GM10847 (cell line): ENCODE measurements around the gene TLK2.

Source experiments
- POLR2A ChIP-seq: IDR thresholded peaks from 2 replicates; pipeline ENCODE4 v1.6.1; 2011; ENCODE audit not compliant: insufficient read length; ENCODE audit errors: extremely low read depth

TLK2 gene

DNA sequence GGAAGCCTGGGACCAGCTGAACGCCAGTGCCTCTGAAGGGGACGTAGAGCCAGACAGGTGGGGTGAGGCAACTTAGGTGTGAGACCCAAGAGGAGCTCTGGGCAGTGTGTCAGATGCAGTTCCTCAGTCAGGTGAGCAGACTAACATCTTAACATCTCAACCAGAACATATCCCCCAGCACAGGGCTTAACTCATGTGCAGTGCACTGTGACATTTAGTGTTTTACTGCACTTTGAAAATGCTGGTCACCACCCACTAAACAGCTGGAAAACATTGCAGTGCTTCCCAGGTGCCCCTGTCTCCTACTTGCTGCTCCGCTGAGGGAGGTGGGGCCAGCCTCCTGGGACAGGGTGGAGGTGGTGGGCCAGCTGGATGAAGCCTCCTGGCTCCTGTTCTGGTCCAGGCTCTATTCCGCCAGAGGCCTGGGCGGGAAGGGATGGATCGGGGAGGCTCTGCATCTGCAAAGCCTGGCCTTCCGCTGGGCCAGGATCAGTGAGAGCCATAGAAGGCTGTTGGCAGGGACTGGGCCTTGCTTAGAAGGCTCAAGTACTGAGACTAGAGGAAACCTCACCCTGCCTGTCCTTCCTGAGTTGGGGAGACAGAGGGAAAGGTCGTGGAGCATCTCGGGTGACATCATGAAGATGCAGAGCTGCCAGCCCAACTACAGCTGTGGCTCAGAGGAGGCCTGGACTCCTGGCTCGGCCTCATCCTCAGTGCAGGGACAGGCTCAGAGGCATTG is 141.0 kb downstream of the TLK2 start:
- no peak for TF ChIP-seq POLR2A

DNA sequence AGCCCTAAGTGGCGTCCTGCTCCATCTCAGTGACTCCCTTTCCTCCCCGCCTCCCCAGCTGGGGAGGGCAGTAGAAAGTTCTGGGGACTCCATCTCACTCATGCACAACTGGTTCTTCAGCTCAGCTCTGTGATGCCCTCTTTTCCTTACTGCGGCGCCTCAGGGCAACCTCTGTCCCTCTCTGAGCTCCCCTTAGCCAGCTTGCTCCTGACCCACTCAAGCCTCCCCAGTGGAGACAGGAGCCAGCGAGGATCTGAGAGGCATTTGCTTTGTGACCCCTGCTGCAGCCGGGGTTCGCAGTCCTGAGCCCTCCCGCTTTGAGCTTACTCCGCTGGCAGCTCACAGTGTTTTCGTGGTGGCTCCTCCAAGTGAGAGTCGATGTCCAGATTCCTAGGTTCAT is 142.6 kb downstream of the TLK2 start:
- no peak for TF ChIP-seq POLR2A

DNA sequence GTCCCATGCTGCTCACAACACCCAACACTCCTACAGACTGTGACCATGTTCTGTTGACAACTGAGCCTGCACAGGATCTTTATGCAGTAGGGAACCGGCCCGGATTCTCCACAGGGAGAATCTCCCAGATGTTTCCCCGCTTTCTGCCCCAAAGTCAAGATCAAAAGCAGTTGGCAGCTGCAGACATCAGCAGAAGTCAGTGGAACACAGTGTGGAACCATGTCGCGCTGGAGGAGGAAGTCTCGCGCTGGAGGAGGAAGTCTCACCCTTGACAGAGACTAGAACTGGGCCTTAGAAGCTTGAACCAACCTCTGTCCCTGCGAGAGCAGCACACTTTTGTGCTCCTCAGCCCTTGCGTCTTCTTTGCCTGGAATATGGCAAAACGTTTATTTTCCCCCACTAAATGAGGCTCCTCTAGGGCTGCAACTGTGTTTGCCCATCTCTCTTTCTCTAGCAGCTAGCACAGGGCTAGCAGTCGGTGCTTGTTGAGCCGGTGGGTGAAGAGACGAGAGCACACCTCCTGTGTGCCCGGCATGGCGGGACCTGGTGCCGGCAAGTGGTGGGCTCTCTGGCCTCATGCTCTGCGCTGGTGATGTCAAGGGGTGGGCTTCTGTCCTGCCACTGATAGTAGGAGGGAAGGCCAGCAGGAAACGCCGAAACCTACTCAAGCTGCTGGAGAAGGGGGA is 146.7 kb downstream of the TLK2 start:
- no peak for TF ChIP-seq POLR2A

DNA sequence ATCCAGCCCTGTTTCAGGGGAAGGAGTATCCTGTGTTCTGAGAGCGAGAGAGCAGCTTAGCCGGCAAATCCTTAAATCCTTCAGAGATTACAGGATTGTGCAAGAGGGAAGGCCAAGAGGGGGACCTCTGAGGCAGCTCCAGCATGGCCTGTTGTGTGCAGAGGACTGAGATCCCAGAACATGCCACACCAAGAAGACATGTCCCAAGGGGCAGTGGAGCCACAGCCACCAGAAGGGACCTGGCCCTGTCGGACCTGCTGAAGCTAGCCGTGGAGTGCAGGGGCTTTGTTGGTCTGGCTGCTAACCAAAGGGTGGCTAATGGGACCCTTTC is 147.2 kb downstream of the TLK2 start:
- TF ChIP-seq POLR2A: no peak

DNA sequence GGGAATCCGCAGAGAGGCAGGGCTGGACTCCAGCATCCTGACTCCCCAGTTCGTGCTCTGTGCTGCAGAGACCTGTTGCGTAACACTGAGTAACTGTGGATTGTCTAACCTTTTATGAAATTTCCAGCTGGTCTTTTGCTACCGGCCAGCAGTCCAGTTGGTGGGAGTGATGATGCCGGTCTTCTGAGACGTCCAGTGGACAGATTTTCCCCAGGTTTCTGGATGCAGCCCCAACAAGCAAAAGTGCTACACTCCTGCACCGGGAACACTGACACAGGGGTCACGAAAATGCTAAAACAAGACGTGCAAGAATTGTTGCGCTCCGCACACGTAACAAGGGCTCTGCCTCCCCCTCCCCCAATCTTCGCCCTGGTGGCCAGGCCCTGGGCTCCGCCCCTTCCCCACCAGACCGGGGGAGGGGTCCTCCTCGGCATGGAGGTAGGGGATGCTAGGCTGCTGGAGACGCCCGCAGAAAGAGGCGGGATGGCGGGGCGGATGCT is 148.1 kb downstream of the TLK2 start:
- TF ChIP-seq POLR2A: no peak

DNA sequence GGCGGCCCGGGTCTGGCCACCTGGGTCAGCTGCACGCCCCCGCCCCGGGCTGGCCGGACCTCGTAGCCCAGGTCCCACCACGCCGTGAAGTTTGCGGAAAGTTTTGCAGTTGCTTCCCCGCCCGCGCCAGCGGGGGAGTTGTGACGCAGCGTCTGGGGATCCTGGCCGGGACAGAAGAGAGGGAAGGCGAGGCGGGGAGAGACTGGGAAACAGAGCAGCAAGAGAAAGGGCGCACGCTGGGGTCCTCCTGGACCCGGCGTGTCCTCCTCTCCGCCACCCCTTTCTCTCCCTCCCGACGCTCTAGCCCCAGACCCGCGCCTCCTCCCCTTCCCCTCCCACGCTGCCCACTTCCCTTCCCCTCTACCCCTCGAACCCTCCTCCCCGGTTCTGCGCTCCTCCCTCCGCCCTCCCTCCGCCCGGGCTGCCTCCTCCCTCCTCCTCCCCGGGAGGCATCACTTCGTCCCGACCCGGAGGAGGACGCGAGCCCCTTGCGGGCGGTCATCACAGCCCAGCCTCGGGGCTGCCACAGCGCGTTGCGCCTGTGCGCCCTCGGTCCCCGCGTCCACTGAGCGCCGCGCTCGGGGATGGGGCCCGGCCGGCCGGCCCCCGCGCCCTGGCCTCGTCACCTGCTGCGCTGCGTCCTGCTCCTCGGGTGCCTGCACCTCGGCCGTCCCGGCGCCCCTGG is 148.7 kb downstream of the TLK2 start, which contains the start of gene MRC2:
Gene MRC2 (plus strand): TSS at position 452 of the 685 bp plus-strand sequence. CDS start 133 bp downstream, at position 585.
- no peak for TF ChIP-seq POLR2A

DNA sequence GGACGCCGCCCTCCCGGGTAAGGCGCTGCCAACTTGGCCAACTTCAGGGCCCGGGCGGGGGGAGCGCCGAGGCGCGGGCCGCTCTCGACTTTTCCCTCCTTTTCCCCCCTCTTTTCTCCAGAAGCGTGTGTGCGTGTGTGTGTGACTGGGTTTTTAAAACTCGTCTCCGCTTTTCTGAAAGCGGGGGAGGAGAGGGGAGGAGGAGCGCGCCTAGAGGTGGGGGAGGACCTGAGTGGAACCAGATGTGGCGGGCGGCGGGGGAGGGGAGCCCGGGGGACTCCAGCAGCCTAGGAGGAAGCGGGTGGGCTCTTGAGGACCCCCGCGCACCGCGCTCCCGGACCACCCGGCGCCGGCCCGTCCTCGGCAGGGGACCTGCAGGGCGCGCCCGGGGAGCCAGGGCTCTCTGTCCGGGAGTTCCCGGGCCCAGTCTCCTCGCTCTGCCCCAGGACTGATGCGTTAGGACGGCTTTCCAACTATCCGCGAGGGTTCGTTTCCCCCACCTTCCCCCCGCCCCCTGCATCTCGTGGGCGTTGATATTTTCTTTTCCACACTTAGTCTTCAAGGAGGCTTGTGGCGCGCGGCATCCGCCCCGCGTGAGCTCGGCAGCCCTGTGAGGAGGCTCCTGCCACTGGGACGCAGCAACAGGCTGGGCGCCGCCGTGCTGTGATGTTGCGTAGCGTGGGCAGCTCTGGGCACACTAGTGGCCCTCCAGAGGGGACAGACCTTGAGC is 149.4 kb downstream of the TLK2 start:
- TF ChIP-seq POLR2A: no peak

DNA sequence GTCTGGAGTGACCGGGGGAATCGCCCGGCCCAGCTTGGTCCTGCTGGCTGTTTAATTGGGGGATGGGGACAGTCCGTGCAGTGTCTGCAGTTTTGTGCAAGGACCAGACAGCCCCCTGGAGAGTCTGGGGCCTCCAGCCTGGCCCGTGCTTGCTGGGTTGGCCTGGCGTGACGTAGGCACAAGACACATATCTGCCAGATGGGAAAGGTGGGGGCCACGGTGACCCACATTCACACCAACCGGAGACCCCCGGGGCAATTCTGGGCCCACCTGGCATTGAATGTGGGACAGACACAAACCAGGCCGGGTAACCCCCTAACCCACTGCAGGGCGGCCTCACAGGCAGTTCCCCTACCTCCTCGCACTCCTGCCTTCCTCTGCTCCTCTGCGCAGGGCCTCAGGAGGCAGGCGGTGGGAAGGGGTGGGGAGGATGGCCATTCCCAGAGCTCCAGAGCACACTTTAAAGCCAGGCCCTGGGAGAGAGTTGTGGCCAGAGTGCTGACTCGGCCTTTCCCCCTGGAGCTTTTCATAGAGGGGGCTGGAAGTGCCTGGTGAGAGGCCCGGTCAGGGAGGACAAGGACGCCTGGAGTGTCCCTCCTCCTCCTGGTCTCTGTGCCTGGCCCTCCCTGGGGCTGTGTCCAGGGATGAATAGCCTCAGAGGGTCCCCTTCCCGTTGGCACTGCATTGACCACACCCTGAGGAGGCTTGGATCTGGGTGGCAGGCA is 150.4 kb downstream of the TLK2 start:
- no peak for TF ChIP-seq POLR2A

DNA sequence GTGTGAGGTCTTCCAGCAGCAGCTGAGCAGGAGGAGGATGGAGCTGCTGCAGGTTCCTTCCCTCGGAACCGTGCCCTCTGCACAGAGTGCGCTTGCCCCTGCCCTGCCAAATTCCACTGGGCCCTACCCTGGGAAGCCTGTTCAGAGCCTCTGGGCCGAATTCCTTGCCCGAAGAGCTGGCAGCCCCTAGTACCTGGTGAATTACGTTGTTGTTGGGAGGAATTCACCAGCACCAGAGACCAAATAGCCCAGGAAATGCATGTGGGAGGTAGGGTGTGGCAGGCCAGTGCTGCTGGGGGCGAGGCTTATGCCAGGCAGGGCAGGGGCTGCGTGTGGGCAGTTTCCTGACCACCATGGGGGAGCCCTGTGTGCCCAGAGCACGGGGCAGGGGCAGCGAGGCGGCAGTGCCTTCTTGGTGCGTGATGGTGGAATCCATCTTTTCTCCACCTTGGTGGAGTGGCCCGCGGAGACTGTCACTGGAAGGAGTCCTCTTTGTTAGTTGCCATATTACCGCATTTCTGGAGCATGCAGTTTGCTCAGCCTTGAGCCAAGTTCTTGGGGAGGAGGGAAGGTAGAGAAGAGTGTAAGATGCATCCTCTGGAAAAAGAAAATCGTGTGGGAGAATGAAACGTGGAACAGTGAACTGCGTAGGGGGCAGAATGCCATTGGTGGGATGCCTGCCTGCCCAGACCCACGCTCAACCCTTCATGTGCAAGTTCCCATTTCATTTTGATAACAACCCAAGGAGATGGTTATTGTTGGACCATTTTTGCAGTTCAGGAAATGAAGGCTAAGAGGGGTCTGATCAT is 151.1 kb downstream of the TLK2 start:
- TF ChIP-seq POLR2A: no peak

DNA sequence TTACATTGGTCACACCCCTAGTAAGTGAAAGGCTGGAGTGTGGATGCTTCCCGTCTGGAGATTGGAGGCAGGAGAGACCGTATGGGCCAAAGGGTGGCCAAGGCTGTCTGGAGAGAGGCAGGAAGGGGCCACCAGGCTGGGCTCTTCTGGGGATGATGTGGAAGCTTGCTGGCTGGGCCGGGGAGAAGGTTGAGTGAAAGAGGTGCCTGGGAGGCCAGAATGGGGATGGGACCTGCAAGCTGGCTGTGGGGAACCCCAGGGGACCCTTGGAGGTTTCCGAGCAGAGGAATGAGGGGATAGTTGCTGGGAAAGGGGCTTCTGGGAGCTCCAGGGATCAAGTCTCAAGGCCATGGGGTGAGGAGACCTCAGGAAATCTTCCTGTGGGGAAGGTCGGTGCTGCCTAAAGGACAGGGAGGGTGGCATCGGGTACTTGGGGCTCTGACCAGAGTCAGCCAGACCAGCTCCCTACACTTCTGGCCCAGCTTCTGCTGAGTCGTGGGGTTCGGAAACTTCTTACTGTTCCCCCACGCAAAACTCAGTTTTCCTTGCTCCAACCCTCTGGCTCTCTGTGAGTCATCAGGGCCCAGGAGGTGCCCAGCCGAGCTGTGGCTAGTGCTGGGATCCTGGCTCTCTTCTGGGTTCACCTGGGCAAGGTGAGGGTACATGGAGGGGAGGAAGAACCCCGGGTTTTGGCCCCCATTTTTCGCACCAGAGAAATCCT is 151.9 kb downstream of the TLK2 start:
- TF ChIP-seq POLR2A: no peak

DNA sequence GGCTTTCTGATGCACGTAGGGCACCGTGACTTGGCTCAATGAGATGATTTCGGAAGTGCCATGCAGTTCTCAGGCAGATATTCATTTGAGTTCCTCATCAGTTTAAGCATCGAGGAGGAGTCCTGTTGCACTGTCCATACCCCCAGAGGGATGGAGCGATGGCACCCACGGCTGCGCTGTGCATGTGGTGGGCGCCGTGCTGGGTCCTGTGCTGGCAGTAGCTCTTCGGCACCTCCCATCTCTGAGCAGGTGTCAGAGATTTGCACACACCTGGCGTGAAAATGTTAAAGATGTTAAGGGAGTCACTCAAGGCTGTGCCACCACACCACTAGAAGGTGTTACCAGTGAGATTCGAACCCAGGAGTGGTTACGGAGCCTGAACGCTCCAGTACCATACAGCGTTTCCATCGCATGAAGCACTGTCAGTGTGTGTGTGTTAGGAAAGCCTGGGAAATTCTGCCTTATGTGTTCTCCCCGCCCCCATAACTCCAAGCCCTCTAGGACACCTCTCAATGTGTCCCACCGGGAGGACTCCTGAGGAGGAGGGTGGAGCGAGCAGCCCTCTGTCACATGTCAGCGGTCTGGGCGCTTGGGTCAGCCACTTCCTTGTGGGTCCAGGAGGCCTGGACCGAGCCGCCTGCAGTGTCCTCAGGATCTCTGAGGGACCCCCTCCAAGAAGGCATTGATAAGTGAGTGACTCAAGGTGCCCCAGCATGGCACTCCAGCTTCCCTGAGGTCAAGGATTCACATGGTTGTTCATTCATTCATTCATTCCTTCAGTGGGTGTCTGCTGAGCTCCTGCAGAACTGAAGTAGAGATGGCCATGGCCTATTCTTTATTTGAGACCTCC is 152.7 kb downstream of the TLK2 start:
- TF ChIP-seq POLR2A: no peak

DNA sequence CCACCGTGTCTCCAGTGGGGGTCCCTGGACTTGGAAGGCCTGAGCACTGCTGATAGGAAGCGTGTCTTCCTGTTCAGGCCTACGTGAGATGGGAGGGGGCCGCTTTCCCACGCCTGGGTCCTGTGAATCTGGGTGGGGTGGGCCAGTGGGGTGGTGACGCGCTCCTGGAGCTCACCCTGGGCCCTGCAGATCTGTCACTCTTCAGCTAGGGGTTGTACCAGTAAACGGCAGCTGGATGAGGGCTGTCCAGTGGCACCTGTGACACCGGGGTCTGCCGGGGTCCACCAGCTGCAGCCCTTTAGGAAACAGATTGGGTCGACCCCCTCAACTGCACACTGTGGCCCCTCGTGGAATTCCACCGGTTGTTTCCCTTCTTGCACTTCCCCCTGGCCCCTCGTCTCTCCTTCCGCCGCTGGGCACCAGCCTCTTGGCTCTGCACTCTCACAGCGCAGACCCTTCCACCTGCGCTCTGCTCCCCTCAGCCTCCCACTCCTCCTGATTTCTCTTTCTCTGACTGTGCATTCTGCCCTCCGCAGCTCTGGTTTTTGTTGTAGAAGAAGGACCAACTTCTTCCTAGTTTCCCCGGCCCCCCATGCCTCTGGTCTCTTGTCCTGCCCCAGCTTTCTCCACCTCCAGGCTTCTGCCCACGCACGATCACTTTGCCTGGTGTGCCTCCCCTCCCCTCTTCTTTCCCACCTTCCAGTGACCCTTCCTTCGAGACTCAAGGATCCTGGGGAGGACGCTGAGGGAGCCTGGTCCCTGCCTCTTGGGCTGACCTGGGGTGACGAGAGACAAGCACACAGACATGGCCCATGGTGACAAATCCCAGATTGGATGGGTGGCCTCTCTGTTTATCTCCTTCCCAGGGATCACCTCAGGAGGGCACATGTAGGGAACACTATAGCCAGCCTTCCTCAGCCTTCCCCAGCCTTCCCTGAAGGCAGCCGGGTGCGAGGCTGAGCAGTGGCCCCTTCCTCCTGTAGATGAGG is 153.6 kb downstream of the TLK2 start:
- TF ChIP-seq POLR2A: no peak
